Measurements from ENCODE around the gene RPS6KA5.

Gene RPS6KA5

DNA sequence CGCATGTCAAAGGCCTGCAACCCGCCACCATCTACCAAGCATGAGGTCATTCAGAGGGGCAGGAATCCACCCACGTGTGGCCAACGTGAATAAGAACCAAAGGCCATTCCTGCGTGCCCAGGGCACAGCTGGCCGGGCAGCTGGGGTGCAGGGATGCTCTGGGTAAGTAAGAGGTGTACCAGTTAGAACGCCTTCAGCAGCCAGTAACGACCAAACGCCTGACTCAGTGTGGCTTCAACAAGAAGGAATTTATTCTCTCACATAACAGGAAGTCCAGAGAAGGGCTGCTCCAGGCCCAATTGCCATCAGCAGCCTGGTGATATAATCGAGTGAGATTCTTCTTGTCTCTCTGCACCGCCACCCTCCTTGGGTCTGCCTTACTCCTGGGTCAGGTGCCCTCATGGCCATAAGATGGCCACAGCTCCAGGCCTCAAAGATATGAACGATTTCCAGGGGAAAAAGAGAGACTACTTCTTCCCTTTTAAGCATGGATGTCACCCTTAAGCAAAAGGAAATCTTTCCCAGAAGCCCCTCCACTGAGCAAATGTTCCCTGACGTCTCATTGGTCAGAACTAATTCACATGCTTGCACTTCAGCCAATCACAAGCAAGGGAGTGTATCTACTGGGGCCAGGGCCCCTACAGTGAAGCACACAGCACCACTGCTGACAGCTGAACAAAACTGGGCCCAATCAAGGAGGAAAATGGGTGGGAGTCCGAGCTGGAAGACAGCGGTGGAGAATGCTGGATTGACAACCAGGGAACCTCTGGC is 251.5 kb downstream of the RPS6KA5 start:
- Histone ChIP-seq H3K4me2 (ENCODE audit: insufficient read depth, low read length) (no peak overlapping the region), H3K9me3 (ENCODE audit: insufficient read depth, low read length, severe bottlenecking) (no peaks in the 10 kb centered on the region), H3K27ac (ENCODE audit: low read length) (no peak overlapping the region), H3K4me1 (ENCODE audit: insufficient read depth, low read length) (no peaks in the 10 kb centered on the region), H3K27me3 (ENCODE audit: insufficient read depth, low read length, poor library complexity) (no peaks in the 10 kb centered on the region), H2AFZ (ENCODE audit: low read depth, low read length) (no peak overlapping the region), H3K79me2 (ENCODE audit: insufficient read depth, low read length) (no peaks in the 10 kb centered on the region), H3K4me3 (ENCODE audit: low read depth in 1 of 2, low read length in 2 of 2) (no peak overlapping the region), H3K36me3 (ENCODE audit: insufficient read depth, low read length) (no peaks in the 10 kb centered on the region), H3K9ac (ENCODE audit: low read depth, low read length) (no peak overlapping the region), H4K20me1 (ENCODE audit: insufficient read depth, low read length) (0 out of 2 replicates have a peak, but pooled peaks cover 3% of the 10 kb centered on the region)
- no peak for DNase-seq
- TF ChIP-seq, protein P1, sequence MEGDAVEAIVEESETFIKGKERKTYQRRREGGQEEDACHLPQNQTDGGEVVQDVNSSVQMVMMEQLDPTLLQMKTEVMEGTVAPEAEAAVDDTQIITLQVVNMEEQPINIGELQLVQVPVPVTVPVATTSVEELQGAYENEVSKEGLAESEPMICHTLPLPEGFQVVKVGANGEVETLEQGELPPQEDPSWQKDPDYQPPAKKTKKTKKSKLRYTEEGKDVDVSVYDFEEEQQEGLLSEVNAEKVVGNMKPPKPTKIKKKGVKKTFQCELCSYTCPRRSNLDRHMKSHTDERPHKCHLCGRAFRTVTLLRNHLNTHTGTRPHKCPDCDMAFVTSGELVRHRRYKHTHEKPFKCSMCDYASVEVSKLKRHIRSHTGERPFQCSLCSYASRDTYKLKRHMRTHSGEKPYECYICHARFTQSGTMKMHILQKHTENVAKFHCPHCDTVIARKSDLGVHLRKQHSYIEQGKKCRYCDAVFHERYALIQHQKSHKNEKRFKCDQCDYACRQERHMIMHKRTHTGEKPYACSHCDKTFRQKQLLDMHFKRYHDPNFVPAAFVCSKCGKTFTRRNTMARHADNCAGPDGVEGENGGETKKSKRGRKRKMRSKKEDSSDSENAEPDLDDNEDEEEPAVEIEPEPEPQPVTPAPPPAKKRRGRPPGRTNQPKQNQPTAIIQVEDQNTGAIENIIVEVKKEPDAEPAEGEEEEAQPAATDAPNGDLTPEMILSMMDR (IDR thresholded peaks at IDR 0.05; ENCODE audit: borderline replicate concordance, extremely low read depth, low read length, poor library complexity, severe bottlenecking) = no peak
- no peak for ATAC-seq (ENCODE audit: insufficient read depth, low read depth)

DNA sequence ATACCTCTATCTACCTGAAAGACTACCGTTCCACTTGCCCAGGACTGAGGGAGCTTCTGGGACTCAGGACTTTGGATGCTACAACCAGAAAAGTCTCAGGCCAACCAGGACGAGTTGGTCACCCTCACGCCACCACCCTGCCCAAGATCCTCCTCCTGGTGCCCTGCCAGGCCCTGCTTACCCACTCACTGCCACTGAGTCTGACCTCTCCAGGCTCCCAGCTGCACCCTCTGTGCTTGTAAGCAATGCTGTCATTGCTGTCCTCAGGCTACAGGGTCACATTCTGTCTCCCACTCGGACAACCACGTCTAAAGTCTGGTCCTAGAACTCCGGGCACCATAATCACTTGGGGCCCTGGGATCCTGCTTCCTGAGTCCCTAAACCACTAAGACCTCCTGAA is 253.4 kb downstream of the RPS6KA5 start:
- Histone ChIP-seq H3K27me3 (ENCODE audit: insufficient read depth, low read length, poor library complexity) (no peaks in the 10 kb centered on the region), H3K27ac (ENCODE audit: low read length) (no peak overlapping the region), H4K20me1 (ENCODE audit: insufficient read depth, low read length) (0 out of 2 replicates have a peak, but pooled peaks cover 3% of the 10 kb centered on the region), H3K4me2 (ENCODE audit: insufficient read depth, low read length) (no peak overlapping the region), H3K4me1 (ENCODE audit: insufficient read depth, low read length) (no peaks in the 10 kb centered on the region), H3K36me3 (ENCODE audit: insufficient read depth, low read length) (no peaks in the 10 kb centered on the region), H2AFZ (ENCODE audit: low read depth, low read length) (no peak overlapping the region), H3K4me3 (ENCODE audit: low read depth in 1 of 2, low read length in 2 of 2) (no peak overlapping the region), H3K9me3 (ENCODE audit: insufficient read depth, low read length, severe bottlenecking) (no peaks in the 10 kb centered on the region), H3K79me2 (ENCODE audit: insufficient read depth, low read length) (no peaks in the 10 kb centered on the region), H3K9ac (ENCODE audit: low read depth, low read length) (no peak overlapping the region)
- DNase-seq = no peak
- TF ChIP-seq EZH2 (IDR thresholded peaks at IDR 0.05; ENCODE audit: borderline replicate concordance, low read depth, low read length, severe bottlenecking) = no peak
- TF ChIP-seq, protein P1 (IDR thresholded peaks at IDR 0.05; ENCODE audit: borderline replicate concordance, extremely low read depth, low read length, poor library complexity, severe bottlenecking) = no peak
- no peak for ATAC-seq (ENCODE audit: insufficient read depth, low read depth)

DNA sequence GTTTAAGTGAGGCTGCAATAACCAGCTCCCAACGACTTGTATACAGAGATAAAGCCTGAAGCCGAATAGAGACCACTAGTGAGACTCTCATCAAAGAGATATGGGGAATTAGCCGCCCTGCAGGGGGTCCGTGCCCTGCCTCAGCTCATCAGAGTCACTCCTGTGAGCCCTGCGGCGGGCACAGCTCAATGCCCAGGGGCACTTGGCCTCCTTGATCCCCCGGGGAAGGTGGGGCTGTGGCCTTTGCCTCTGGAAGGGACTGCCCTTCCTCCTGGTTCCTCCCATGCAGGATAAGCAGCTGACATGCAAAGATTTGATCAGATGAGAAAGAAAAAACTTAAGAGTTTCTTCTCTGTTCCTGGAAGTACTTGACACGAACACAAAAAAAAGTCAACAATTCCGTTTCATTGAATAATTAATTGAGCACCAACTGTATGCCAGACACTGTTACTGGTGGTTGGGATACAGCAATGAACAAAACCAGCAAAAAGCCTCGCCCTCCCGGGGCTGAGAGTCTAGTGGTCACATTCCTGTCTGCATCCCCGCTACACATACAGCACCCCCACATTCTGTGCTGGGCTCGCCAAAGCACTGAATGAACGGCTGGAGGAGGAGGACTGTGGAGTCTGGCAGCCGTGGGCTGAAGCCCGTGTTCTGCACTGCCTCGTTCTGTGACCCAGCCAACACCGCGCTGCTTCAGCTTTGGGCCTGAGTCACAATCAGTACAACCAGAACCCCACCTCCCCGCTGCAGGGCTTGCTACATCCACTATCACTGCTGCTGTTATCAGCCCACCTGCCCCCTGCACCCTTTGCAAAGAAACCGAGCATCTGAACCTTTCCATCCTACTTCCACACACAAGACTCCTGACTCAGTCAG is 254.5 kb downstream of the RPS6KA5 start:
- no peak for ATAC-seq (ENCODE audit: insufficient read depth, low read depth)
- Histone ChIP-seq H3K4me2 (ENCODE audit: insufficient read depth, low read length) (no peak overlapping the region), H3K36me3 (ENCODE audit: insufficient read depth, low read length) (no peaks in the 10 kb centered on the region), H3K4me3 (ENCODE audit: low read depth in 1 of 2, low read length in 2 of 2) (no peak overlapping the region), H3K27ac (ENCODE audit: low read length) (no peak overlapping the region), H3K9ac (ENCODE audit: low read depth, low read length) (no peak overlapping the region), H3K9me3 (ENCODE audit: insufficient read depth, low read length, severe bottlenecking) (no peaks in the 10 kb centered on the region), H4K20me1 (ENCODE audit: insufficient read depth, low read length) (0 out of 2 replicates have a peak, but pooled peaks cover 3% of the 10 kb centered on the region), H2AFZ (ENCODE audit: low read depth, low read length) (no peak overlapping the region), H3K27me3 (ENCODE audit: insufficient read depth, low read length, poor library complexity) (no peaks in the 10 kb centered on the region), H3K79me2 (ENCODE audit: insufficient read depth, low read length) (no peaks in the 10 kb centered on the region), H3K4me1 (ENCODE audit: insufficient read depth, low read length) (no peaks in the 10 kb centered on the region)
- TF ChIP-seq, protein P1 (IDR thresholded peaks at IDR 0.05; ENCODE audit: borderline replicate concordance, extremely low read depth, low read length, poor library complexity, severe bottlenecking) = no peak
- TF ChIP-seq EZH2 (IDR thresholded peaks at IDR 0.05; ENCODE audit: borderline replicate concordance, low read depth, low read length, severe bottlenecking) = no peak
- DNase-seq = no peak
